ENCODE data around the gene TMEM205.

GRCh38 chr19:11299946-11300810 is 45.9 kb downstream of the TMEM205 start:
- TF ChIP-seq CTCF (IDR thresholded peaks at IDR 0.05) (no peak), POLR2A (IDR thresholded peaks at IDR 0.05) (no peak)
